ENCODE data around the gene UTRN.

Gene UTRN

GRCh38 chr6:144283646-144284477, 1.3 kb upstream of the UTRN start:
- no peak for DNase-seq

GRCh38 chr6:144284478-144284782, 705 bp upstream of the UTRN start:
- no peak for DNase-seq

DNA sequence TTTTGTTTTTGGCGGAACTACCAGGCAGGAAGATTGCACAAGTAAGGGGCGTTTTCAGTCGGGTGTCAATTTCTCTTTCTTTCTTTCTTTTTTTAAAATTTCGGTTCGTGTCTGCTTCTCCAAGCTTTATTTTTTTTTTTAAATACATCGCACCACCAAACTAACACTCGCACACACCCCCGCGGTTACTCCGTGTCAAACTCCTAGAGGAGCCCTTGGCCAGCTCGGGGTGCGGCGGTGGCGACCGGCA, 338 bp downstream of the UTRN start:
- no peak for DNase-seq

DNA sequence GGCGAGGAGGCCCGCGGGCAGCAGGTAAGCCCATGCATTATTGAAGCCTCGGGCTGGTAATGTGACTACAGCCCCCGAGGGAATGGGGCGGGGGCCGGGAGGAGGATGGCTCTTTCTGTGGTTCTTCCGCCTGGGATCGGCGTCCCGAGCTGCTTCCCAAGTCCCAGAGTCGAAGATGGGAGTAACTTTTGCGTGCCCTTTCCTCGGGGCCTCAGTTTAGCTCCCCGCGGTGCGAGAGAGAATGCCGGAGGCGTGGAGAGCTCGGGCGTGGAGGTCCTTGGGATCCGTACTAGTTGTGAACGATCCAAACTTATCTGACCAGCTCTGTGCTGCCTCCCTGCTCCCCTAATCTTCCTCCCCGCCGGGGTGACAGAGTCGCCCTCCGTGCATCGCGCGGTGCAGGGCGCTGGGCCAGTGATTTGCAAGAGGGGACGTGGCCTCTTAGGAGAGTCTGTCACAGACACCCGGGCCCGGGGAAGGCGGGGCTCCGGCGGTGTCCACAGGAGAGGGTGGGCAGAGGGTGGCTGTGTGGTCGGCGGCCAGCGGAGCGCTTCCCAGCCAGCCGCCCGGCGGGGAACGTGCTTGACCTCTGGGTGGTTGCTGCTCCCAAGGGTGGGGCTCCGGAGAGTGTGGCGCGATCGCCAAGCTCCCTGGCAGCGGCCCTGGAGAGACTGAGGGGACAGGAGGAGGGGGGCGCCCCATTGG, 815 bp downstream of the UTRN start:
- peak; percentile 32 for DNase-seq

- DNase-seq, result no peak
These were observed 1.6 kb downstream of the UTRN start for GRCh38 chr6:144286503-144287393.

DNA sequence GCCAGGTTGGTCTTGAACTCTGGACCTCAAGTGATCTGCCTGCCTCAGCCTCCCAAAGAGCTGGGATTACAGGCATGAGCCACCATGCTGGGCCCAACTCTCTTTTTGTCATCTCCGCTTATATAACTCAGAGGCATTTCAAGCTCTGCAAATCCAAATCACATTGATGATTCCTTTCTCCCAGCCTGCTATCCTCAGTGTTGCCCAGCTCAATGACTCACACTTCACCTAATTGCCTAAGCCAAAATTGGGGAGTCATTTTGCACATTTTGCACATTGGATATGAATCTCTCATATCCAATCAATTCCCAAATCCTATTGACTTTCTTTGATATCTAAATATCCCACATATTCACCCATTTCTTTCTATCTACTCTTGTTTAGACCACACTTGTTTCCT, 3.9 kb downstream of the UTRN start:
- DNase-seq, result no peak

DNA sequence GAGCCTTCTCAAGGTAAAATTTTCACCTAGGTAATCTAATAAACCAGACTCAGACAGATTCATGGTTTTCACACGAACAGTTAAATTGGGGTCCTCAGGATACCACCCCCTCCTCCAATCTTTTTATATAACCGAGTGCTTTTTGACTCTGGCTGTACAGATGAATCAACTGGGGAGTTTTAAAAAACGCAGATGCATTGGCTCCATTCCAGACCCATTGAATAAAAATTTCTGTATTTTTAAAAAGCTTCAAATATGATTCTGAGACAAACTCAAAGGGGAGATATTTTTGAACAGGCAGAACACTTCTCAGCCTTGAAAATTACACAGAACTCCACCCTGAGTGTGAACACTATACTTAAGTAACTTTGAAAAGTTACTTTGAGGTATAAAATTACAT, 7.2 kb downstream of the UTRN start:
- DNase-seq, result no peak

GRCh38 chr6:144294016-144294415, 8.9 kb downstream of the UTRN start:
- no peak for DNase-seq

DNA sequence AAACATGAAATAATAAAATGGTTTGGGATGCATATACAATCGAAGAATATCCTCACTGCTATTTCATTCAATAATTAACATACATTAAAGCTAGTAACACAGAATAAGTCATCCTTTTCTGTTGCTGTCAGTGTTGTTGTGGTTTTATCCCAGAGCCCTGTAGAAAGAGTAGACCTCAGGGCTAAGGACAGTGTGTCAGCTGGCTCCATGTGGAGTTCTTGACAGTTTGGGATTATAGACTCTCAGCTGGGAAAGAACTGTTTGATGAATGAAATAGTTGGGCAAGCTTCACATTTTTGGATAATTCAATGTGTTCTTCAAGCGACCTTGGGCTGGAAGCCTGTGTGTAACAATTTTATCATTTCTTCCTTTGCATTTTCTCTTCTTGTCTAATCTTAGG, 10.1 kb downstream of the UTRN start:
- DNase-seq, result no peak

- DNase-seq, result no peak
These were observed 11.0 kb downstream of the UTRN start for GRCh38 chr6:144295981-144296767.

- DNase-seq, result no peak
These were observed 11.8 kb downstream of the UTRN start for GRCh38 chr6:144296973-144297372.

DNA sequence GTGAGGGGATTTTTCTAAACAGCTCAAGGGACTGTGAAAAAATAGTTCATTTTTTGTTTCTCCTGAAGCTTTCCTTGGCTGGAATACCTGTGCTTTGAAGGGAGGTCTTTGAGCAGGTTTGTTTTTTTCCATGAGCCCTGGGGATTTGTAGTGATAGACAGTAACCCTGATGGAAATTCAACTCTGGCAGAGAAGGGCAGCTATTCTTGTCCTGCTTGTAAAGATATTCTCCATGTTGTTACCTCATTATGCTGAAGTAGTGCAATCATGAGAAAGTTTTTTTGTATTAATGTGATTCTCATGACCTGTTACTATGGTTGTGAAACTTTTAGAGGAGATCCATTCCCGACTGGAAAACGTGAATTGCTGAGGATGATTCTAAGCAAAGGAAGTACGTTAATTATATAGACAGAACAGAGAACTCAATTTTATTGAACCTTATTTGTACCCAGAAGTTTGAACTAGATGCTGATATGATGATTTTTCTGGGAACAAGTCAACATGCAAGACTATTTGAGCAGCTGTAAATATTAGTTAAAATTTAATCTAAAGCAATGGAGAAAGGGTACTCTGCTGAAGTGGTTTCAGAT, 12.5 kb downstream of the UTRN start:
- no peak for DNase-seq

- no peak for DNase-seq
These were observed 13.1 kb downstream of the UTRN start for GRCh38 chr6:144298194-144298593.

- DNase-seq, result no peak
These were observed 13.8 kb downstream of the UTRN start for GRCh38 chr6:144298916-144299315.

GRCh38 chr6:144302701-144303372, 17.7 kb downstream of the UTRN start:
- DNase-seq, result no peak

GRCh38 chr6:144304223-144304848, 19.2 kb downstream of the UTRN start:
- DNase-seq, result no peak

GRCh38 chr6:144305567-144305966, 20.4 kb downstream of the UTRN start:
- no peak for DNase-seq

DNA sequence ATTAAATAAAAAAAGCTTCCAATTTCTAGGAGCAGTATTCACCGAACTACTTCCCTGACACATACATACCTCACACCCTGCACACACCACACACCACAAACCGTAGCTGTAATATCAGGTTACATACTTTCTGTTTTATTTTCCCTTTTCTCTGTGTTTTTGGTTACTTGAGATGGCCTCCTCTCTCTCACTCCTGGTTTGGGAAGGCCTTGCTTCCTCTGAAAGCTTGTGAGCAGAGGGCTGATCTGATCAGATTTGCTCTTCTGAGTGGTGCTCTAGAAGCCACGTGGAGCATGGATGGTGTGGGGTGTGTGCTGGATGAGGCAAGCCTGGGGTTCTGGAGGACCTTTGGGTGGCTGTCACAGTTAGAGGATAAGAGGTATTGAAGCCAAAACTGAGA, 20.9 kb downstream of the UTRN start:
- DNase-seq, result no peak

DNA sequence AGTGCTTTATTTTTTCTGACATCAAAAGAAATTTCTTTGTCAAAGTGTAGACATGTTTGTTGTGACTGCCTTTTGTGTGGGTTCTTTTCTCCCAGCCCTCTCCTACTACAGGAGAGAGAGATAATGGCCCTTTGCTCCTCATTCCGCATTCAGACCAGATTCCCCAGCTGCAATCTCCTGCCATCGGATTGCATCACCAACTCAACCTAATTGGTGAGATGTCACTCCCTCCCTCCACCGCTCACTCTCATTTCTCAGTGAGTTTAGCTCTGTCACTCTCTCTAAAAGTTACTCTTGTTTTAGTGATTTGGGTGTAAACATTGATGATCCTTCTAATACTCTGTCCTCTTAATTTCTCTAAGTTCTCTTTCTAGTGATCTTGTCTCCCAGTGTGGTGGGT, 22.7 kb downstream of the UTRN start:
- DNase-seq, result no peak

DNA sequence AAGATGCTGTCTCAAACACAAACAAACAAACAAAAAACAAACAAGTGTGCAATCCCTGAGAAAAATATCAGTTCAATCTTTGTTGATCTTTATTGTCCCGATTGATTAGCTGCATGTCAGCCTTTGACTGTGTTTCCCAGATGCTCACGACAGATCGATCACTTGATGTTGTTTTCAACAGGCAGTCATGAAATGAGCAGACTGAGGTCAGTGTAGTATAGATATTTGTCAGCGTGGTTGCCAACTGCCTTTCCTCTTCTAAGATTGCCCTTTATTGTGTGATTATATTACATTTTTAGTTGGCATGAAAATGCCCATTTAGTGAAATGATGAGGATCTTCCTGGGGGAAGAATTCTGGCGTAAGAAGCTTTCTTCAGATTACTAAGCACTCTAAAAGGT, 25.6 kb downstream of the UTRN start:
- DNase-seq, result no peak

- DNase-seq, result no peak
These were observed 26.2 kb downstream of the UTRN start for GRCh38 chr6:144311361-144311760.

DNA sequence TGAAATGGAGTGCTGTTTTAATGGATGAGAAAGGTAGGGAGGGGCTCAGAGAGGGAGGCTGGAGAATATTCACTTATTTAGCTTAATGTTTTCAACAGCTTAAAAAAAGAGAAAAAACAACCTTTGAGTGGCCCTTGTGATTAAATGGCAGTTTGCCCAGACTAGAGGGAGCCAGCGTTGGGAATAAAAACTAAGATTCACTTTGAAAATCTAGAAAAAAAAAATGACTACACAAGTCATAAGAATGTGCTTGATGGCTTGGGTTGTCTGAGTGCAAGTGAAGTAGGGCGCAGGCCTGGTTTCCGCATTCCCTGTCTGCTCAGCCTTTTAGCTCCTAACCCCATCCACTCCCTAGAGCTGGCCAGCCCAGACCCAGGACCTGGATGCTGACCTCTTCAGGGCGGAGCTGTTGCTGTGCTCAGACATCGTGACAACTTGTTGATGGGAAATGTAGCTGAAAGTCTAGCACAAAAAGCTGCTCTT, 28.9 kb downstream of the UTRN start:
- DNase-seq, result no peak

All from stimulated activated CD4-positive, alpha-beta T cell treated with anti-CD3 and anti-CD28 coated beads, Interleukin-12 subunit alpha, Interleukin-12 subunit beta, amount 100 ng/mL, for 4 hours (primary cell).